HL-60 (cell line): ENCODE measurements around the gene VWA8.

ENCODE experiments used
- DNase-seq, 2 experiments: peaks; one replicate each; pipeline ENCODE4 v3.0.0-alpha.2; 2010 to 2020; ENCODE audit warnings: low read depth in 1 of 2, low spot score in 1 of 2
- H3K27ac ChIP-seq: fragments of 250-450 bp; sonication (Bioruptor Pico); replicated peaks from 2 replicates; pipeline ENCODE4 v1.5.1; 2020; ENCODE audit warnings: mild to moderate bottlenecking, moderate library complexity
- H3K27me3 ChIP-seq: fragments of 250-450 bp; sonication (Bioruptor Pico); 2 replicates; pipeline ENCODE4 v1.5.1; 2021; ENCODE audit warnings: mild to moderate bottlenecking, moderate library complexity; ENCODE audit not compliant: insufficient read depth, poor library complexity, severe bottlenecking
- H3K4me3 ChIP-seq: replicated peaks from 2 replicates; pipeline ENCODE4 v1.5.1; 2011; ENCODE audit warnings: mild to moderate bottlenecking, control low read depth, low read length; ENCODE audit not compliant: insufficient read depth
- GABPA ChIP-seq: IDR thresholded peaks from 2 replicates; pipeline ENCODE4 v1.6.1; 2012; ENCODE audit warnings: low read depth
- POLR2AphosphoS5 ChIP-seq: IDR thresholded peaks from 2 replicates; pipeline ENCODE4 v1.6.1; 2012; ENCODE audit warnings: low read depth
- SPI1 ChIP-seq: IDR thresholded peaks from 2 replicates; pipeline ENCODE4 v1.6.1; 2012; ENCODE audit warnings: low read depth, mild to moderate bottlenecking, borderline replicate concordance
- TF ChIP-seq, protein P1 (sequence below): IDR thresholded peaks from one replicate; pipeline ENCODE4 v1.5.1; 2011; ENCODE audit warnings: low read length, control low read depth, inconsistent platforms; ENCODE audit not compliant: insufficient read depth
- TF ChIP-seq, protein P2 (sequence below): IDR thresholded peaks from 2 replicates; pipeline ENCODE4 v1.6.1; 2012; ENCODE audit warnings: low read depth; ENCODE audit not compliant: insufficient replicate concordance

Gene VWA8

DNA sequence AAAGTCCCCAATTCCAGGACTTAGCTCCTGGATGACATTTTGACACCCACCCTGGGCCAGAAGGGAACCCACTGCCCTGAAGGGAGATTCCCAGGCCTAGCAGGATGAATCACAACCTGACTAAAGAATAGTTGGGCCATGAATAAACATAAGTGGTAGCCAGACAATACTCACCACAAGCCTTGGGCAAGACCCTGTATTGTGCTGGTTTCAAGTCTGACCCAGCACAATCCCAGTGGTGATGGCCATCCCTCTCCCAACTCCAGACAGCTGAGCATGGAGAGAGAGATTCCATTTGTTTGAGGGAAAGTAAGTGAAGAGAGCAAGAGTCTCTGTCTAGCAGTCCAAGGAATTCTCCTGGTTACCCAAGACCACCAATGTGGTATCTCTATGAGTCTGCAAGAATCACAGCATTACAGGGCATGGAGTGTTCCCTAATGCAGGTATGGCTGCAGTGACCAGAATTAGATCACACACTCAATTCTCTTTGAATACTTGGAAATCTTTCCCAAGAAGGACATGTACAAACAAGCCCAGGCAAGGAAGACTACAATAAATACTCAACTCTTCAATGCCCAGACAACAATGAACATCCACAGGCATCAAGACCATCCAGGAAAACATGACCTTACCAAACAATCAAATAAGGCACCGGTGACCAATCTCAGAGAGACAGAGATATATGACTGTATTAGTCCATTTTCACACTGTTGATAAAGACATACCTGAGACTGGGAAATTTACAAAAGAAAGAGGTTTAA lies 158.0 kb downstream of the VWA8 start:
- Histone ChIP-seq H3K27ac (no peak overlapping the region), H3K27me3 (no peaks in the 10 kb centered on the region), H3K4me3 (no peak overlapping the region)
- DNase-seq: no peak
- TF ChIP-seq, protein P1, sequence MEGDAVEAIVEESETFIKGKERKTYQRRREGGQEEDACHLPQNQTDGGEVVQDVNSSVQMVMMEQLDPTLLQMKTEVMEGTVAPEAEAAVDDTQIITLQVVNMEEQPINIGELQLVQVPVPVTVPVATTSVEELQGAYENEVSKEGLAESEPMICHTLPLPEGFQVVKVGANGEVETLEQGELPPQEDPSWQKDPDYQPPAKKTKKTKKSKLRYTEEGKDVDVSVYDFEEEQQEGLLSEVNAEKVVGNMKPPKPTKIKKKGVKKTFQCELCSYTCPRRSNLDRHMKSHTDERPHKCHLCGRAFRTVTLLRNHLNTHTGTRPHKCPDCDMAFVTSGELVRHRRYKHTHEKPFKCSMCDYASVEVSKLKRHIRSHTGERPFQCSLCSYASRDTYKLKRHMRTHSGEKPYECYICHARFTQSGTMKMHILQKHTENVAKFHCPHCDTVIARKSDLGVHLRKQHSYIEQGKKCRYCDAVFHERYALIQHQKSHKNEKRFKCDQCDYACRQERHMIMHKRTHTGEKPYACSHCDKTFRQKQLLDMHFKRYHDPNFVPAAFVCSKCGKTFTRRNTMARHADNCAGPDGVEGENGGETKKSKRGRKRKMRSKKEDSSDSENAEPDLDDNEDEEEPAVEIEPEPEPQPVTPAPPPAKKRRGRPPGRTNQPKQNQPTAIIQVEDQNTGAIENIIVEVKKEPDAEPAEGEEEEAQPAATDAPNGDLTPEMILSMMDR: no peak
- no peak for TF ChIP-seq POLR2AphosphoS5
- TF ChIP-seq GABPA: no peak
- TF ChIP-seq SPI1: no peak
- TF ChIP-seq, protein P2, sequence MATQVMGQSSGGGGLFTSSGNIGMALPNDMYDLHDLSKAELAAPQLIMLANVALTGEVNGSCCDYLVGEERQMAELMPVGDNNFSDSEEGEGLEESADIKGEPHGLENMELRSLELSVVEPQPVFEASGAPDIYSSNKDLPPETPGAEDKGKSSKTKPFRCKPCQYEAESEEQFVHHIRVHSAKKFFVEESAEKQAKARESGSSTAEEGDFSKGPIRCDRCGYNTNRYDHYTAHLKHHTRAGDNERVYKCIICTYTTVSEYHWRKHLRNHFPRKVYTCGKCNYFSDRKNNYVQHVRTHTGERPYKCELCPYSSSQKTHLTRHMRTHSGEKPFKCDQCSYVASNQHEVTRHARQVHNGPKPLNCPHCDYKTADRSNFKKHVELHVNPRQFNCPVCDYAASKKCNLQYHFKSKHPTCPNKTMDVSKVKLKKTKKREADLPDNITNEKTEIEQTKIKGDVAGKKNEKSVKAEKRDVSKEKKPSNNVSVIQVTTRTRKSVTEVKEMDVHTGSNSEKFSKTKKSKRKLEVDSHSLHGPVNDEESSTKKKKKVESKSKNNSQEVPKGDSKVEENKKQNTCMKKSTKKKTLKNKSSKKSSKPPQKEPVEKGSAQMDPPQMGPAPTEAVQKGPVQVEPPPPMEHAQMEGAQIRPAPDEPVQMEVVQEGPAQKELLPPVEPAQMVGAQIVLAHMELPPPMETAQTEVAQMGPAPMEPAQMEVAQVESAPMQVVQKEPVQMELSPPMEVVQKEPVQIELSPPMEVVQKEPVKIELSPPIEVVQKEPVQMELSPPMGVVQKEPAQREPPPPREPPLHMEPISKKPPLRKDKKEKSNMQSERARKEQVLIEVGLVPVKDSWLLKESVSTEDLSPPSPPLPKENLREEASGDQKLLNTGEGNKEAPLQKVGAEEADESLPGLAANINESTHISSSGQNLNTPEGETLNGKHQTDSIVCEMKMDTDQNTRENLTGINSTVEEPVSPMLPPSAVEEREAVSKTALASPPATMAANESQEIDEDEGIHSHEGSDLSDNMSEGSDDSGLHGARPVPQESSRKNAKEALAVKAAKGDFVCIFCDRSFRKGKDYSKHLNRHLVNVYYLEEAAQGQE: no peak

DNA sequence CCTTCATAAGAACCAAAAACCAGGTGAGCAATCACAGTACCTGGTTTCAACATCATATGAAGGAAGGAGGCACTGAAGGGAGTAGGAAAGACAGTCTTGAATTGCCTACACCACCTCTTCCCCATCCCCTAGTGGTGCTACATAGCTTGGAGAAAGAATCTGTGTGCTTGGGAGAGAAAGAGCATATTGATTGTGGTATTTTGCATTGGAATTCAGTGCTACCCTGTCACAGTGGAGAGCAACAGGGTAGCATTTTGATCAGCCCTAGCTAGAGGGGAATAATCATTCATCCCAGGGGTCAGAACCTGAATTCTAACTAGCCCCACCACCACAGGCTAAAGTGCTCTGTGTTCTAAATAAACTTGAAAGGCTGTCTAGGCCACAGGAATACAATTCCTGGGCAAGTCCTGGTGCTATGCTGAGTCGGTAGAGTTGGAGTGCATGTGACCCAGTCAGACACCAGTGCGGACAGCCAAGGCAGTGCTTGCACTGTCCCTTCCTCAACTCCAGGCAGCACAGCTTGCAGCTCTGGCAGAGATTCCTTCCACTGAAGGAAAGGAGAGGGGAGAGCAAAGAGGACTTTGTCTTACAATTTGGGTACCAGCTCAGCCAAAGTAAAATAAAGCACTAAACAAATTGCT lies 158.7 kb downstream of the VWA8 start:
- Histone ChIP-seq H3K27ac (no peak overlapping the region), H3K4me3 (no peak overlapping the region), H3K27me3 (no peaks in the 10 kb centered on the region)
- TF ChIP-seq SPI1 (no peak), POLR2AphosphoS5 (no peak), GABPA (no peak)
- TF ChIP-seq, protein P2: no peak
- TF ChIP-seq, protein P1: no peak
- no peak for DNase-seq

DNA sequence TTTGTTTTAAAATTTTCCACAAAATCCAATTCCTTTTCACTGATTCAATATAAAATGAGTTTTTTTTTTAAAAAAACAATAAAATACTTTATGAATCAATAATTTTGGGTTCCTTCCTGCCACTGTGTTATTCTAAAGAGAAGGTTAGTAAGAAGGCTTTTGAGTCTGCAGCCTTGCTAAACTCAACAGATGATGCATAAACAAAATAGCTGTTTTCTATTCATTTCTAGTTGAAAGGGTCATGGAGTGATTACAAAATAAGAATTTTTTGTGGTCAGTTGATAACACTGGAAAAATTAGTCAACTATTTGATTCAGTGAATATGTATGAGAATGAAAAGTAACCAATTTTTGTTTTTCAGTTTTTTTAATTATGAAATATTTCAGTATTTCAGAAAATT lies 169.9 kb downstream of the VWA8 start:
- no peak overlapping the region for H3K4me3 ChIP-seq
- TF ChIP-seq, protein P1: no peak
- TF ChIP-seq GABPA (no peak), SPI1 (no peak), POLR2AphosphoS5 (no peak)
- TF ChIP-seq, protein P2: no peak
- DNase-seq: no peak
- H3K27ac ChIP-seq: no peak overlapping the region
- H3K27me3 ChIP-seq: no peaks in the 10 kb centered on the region
